Spleen (tissue), 11 donors: Measurements from ENCODE around the gene FRMD4B. TPM values are rescaled to one million over a fixed set of nuclear protein-coding genes. Genes with fewer than 3 reads are reported as not detected.

Experiments used
- DNase-seq: peaks from one replicate; pipeline ENCODE4 v3.0.0-alpha.2; 2020
- H3K27ac ChIP-seq, 8 donors: fragments of 200-600 bp; sonication (generic) in 7 of 8; 1 replicate in 4 of 8; 2 replicates in 4 of 8; pipeline versions ENCODE4 v1.5.0 to v1.8.0; 2016 to 2021; ENCODE audit warnings: inconsistent platforms in 4 of 8, mild to moderate bottlenecking in 4 of 8, moderate library complexity in 1 of 8
- H3K27me3 ChIP-seq, 7 donors: fragments of 200-600 bp; sonication (generic) in 6 of 7; replicated peaks in 1 of 7; 1 replicate in 4 of 7; 2 replicates in 3 of 7; pipeline versions ENCODE4 v1.5.0 to v1.8.0; 2016 to 2021; ENCODE audit warnings: inconsistent platforms in 3 of 7, mild to moderate bottlenecking in 1 of 7
- H3K36me3 ChIP-seq, 6 donors: fragments of 200-600 bp; sonication (generic) in 5 of 6; 1 replicate in 4 of 6; 2 replicates in 2 of 6; pipeline versions ENCODE4 v1.5.0 to v1.8.0; 2016 to 2021; ENCODE audit warnings: inconsistent platforms in 2 of 6
- H3K4me1 ChIP-seq, 6 donors: fragments of 200-600 bp; sonication (generic) in 5 of 6; 1 replicate in 3 of 6; 2 replicates in 3 of 6; pipeline versions ENCODE4 v1.5.0 to v1.8.0; 2016 to 2021; ENCODE audit warnings: inconsistent platforms in 3 of 6
- H3K4me3 ChIP-seq, 8 donors: fragments of 200-600 bp; sonication (generic) in 7 of 8; 1 replicate in 4 of 8; 2 replicates in 4 of 8; pipeline versions ENCODE4 v1.5.0 to v1.8.0; 2016 to 2021; ENCODE audit warnings: inconsistent platforms in 4 of 8, mild to moderate bottlenecking in 4 of 8, moderate library complexity in 2 of 8
- H3K9me3 ChIP-seq, 8 donors: fragments of 200-600 bp; sonication (generic) in 7 of 8; 1 replicate in 4 of 8; 2 replicates in 4 of 8; pipeline versions ENCODE4 v1.5.0 to v1.8.0; 2016 to 2021; ENCODE audit warnings: inconsistent platforms in 4 of 8
- CTCF ChIP-seq, 11 experiments: fragments of 200-600 bp in 7 of 11; fragments of 450-650 bp in 4 of 11; sonication (generic) in 4 of 11; IDR thresholded peaks in 8 of 11; conservative IDR thresholded peaks in 3 of 11; 1 replicate in 7 of 11; 2 replicates in 4 of 11; pipeline versions ENCODE4 v1.4.0 to v1.8.0; 2016 to 2021; ENCODE audit warnings: antibody characterized with exemption in 11 of 11, inconsistent platforms in 4 of 11, mild to moderate bottlenecking in 1 of 11
- POLR2A ChIP-seq, 3 donors: fragments of 450-650 bp; IDR thresholded peaks; one replicate each; pipeline ENCODE4 v1.5.1; 2017; ENCODE audit warnings: antibody characterized with exemption in 3 of 3, mild to moderate bottlenecking in 1 of 3
- POLR2AphosphoS5 ChIP-seq, 3 donors: sonication (generic); formaldehyde crosslinking; IDR thresholded peaks; one replicate each; pipeline ENCODE4 v1.5.1; 2017; ENCODE audit warnings: antibody characterized with exemption in 3 of 3
- WGBS, 5 donors: extraction: QIAGEN DNeasy Blood & Tissue Kit in 3 of 5; methylation state at CpG; one replicate each; pipeline versions ENCODE4 v1.1.5 to v1.1.7; 2013 to 2018; 5-methylcytosine and 5-hydroxymethylcytosine counted together
- intact Hi-C: fragments of 100-400 bp; cut with DNase I; formaldehyde crosslinking; loops from one replicate; pipeline ENCODE4 v1.15.0; 2023; ENCODE audit warnings: low total_unique reads
- polyA plus RNA-seq, 3 donors: library from polyadenylated mRNA; stranded (reverse); fragments of 200-250 nt; gene quantifications; one replicate each; pipeline ENCODE4 v1.2.1, GENCODE V29; 2013
- total RNA-seq, 7 donors: library from RNA; depleted of rRNA in 3 of 7; stranded (reverse); fragments of >200 nt in 3 of 7; fragmentation: NEBNext Ultra II Directional in 4 of 7; extraction: Animal tissue kit (Norgen Biotek cat#: 25700) in 4 of 7; gene quantifications; one replicate each; pipeline versions ENCODE4 v1.1.0 to v1.2.1, GENCODE V29; 2016 to 2021
- donor health status: healthy with polysubstance abuse.
- donor health status: DM: no; HTN: no; CAD: no; lungs with moderate emphysema.
- donor health status: DM: no; HTN: no; CAD: no.
- donor health status: Bipolar disorder and iron deficiency.
- donor health status: healthy.
- donor health status: DM: no; HTN: no; CAD: no.
- donor health status: DM: yes; HTN: yes; CAD: no.

Gene FRMD4B
- total and polyA plus RNA-seq, 10 donors = 8.1 to 143 (median 112) TPM

DNA sequence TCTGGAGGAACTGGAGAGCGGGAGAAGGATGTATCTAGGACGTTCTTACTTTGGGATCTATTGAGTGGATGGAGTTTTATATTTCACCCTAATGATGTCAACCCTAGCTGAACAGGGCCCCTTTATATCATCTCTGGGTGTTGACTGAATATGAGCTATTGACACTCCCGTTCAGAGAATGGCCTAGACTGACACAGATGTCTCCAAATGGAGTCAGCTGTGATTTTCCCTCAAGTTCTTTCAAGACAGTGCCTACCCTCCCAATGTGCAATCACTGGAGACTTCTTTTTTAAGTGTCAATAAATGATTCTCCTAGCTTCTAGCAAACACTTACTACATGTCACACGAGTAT is 63.8 kb downstream of the FRMD4B start:
- no peak for DNase-seq
- TF ChIP-seq POLR2A (IDR thresholded peaks at IDR 0.05) = no peak
- TF ChIP-seq CTCF (IDR thresholded peaks at IDR 0.05 in 8 of 11, conservative IDR thresholded peaks at IDR 0.05 in 3 of 11) = no peak
- TF ChIP-seq POLR2AphosphoS5 (IDR thresholded peaks at IDR 0.05) = no peak
- Histone ChIP-seq H3K4me3 (no peak overlapping the region), H3K27me3 (no peaks in the 10 kb centered on the region), H3K4me1 (peaks cover 9 to 63% (median 38%) of the 10 kb centered on the region in 6 donors), H3K27ac (peak overlapping the region in 3 of 8 donors; percentile 60 to 73 (median 62)), H3K36me3 (no peaks in the 10 kb centered on the region), H3K9me3 (no peaks in the 10 kb centered on the region)
- WGBS, 5 donors = 74 to 91% (median 89%) methylated on average over 4 of the region's 4 CpGs
- intact Hi-C loops = loop anchor here (5.0 kb wide), 1 partner anchor 90 kb away; no protein-coding TSS in a partner anchor

DNA sequence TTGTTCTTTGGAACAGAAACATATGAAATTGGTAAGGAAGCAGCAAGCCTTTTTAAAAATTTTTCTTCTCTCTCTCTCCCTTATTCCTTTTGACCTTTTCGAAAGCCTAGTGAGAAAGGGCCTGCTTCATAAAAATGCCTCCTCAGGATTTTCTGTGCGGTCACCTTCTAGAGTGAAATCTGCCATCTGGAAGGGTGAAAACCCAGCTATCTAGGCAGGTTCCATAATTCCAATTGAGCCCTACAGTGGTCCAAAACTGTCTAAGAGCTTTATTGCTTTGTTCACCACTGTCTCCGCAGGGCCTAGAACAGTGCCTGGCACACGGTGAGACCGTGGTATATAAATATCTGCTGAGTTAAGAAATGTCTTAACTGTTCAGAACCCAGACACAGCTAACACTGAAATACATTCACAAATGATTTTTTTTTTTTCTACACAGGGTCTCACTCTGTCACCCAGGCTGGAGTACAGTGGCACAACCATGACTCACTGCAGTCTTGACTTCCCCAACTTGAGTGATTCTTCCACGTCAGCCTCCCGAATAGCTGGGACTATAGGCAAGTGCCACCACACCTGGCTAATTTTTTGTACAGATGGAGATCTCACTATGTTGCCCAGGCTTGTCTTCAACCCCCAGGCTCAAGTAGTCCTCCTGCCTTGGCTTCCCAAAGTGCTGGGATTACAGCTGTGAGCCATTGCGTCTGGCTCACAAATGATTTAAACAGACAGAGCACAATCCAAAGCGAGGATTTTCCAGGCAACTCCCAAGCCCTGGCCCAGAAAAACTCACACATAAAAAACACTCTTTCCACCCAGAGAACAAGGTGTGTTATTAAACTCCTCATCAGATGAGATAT is 64.4 kb downstream of the FRMD4B start:
- H3K4me1 ChIP-seq = peaks cover 9 to 57% (median 32%) of the 10 kb centered on the region in 6 donors

DNA sequence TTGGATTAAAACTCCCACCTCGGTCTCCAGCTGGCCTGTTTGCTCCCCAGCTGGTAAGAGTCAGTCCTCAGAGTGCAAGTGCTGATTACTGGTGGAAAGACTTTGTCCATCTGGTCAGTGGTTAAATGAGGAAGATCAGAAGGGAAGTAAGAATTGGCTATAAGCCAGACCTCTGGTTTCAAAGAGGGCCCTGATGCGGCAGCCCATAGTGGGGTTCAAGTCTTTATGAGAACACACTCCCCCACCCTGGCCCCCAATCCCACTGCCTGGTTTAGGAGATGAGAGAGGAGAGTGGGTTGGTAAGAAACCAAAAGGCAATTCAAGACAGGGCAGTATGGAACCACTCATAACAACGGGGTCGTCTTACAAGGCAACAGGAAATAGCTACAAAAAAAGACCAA is 65.0 kb downstream of the FRMD4B start:
- Histone ChIP-seq H3K27ac (peak overlapping the region in 6 of 8 donors; percentile 47 to 73 (median 61)), H3K27me3 (no peaks in the 10 kb centered on the region), H3K4me3 (peak overlapping the region in 2 of 8 donors; percentile 6 to 18), H3K4me1 (peaks cover 9 to 50% (median 26%) of the 10 kb centered on the region in 6 donors), H3K9me3 (no peaks in the 10 kb centered on the region), H3K36me3 (no peaks in the 10 kb centered on the region)
- DNase-seq = no peak
- TF ChIP-seq POLR2A (IDR thresholded peaks at IDR 0.05) (no peak), POLR2AphosphoS5 (IDR thresholded peaks at IDR 0.05) (peak in 1 of 3 donors; percentile 82)
- 14 to 47% (median 36%) methylated on average over 4 of the region's 4 CpGs for WGBS, 5 donors
- intact Hi-C loops = loop anchor here (5.0 kb wide), 1 partner anchor 91 kb away; no protein-coding TSS in a partner anchor

More for the DNA sequence above, 64.4 kb downstream of the FRMD4B start:
- intact Hi-C loops = loop anchor here (5.0 kb wide), 1 partner anchor 91 kb away; no protein-coding TSS in a partner anchor
- Histone ChIP-seq H3K27me3 (no peaks in the 10 kb centered on the region), H3K4me3 (no peak overlapping the region), H3K27ac (peak overlapping the region in 5 of 8 donors; percentile 58 to 73 (median 62)), H3K9me3 (no peaks in the 10 kb centered on the region), H3K36me3 (no peaks in the 10 kb centered on the region)
- WGBS, 5 donors = 80 to 86% (median 83%) methylated on average over 9 of the region's 9 CpGs
- no peak for TF ChIP-seq POLR2AphosphoS5 (IDR thresholded peaks at IDR 0.05)
- no peak for TF ChIP-seq POLR2A (IDR thresholded peaks at IDR 0.05)
- TF ChIP-seq CTCF (IDR thresholded peaks at IDR 0.05 in 8 of 11, conservative IDR thresholded peaks at IDR 0.05 in 3 of 11) = no peak
- DNase-seq = no peak

- no peaks in the 10 kb centered on the region for H3K36me3 ChIP-seq
- peaks cover 9 to 38% (median 18%) of the 10 kb centered on the region in 6 donors for H3K4me1 ChIP-seq
- no peaks in the 10 kb centered on the region for H3K9me3 ChIP-seq
- no peak for DNase-seq
- intact Hi-C loops = loop anchor here (5.0 kb wide), 1 partner anchor 93 kb away; no protein-coding TSS in a partner anchor
- H3K27me3 ChIP-seq = no peaks in the 10 kb centered on the region
- 74 to 89% (median 83%) methylated on average over 4 of the region's 4 CpGs for WGBS, 5 donors
- H3K4me3 ChIP-seq = peak overlapping the region in 2 of 8 donors; percentile 6 to 18
- peak overlapping the region in 6 of 8 donors; percentile 20 to 73 (median 61) for H3K27ac ChIP-seq
- no peak for TF ChIP-seq CTCF (IDR thresholded peaks at IDR 0.05 in 8 of 11, conservative IDR thresholded peaks at IDR 0.05 in 3 of 11)
- TF ChIP-seq POLR2A (IDR thresholded peaks at IDR 0.05) = no peak
- no peak for TF ChIP-seq POLR2AphosphoS5 (IDR thresholded peaks at IDR 0.05)
Observed at GRCh38 chr3:69319652-69320051, 66.2 kb downstream of the FRMD4B start.
